Adrenal gland (tissue), 12 donors: ENCODE measurements around the gene JPT1. TPM values are rescaled to one million over a fixed set of nuclear protein-coding genes. Genes with fewer than 3 reads are reported as not detected.

Experiments
- DNase-seq, 7 donors: peaks; one replicate each; pipeline ENCODE4 v3.0.0-alpha.2; 2019 to 2020
- H3K27ac ChIP-seq, 5 donors: fragments of 200-600 bp; sonication (generic) in 4 of 5; 1 replicate in 3 of 5; 2 replicates in 2 of 5; pipeline versions ENCODE4 v1.5.1 to v1.8.0; 2016 to 2020; ENCODE audit warnings: mild to moderate bottlenecking in 1 of 5
- H3K27me3 ChIP-seq: fragments of 200-600 bp; 2 replicates; pipeline ENCODE4 v1.8.0; 2021
- H3K36me3 ChIP-seq, 2 donors: fragments of 200-600 bp; replicated peaks in 1 of 2; 1 replicate in 1 of 2; 2 replicates in 1 of 2; pipeline versions ENCODE4 v1.5.1 to v1.8.0; 2018 to 2022
- H3K4me1 ChIP-seq, 2 donors: fragments of 200-600 bp; replicated peaks in 1 of 2; 1 replicate in 1 of 2; 2 replicates in 1 of 2; pipeline versions ENCODE4 v1.5.1 to v1.8.0; 2018 to 2021
- H3K4me3 ChIP-seq, 4 donors: fragments of 200-600 bp; sonication (generic) in 3 of 4; one replicate each; pipeline ENCODE4 v1.5.1; 2016 to 2018
- H3K9me3 ChIP-seq, 3 donors: fragments of 200-600 bp; sonication (generic) in 1 of 3; replicated peaks in 1 of 3; 1 replicate in 2 of 3; 2 replicates in 1 of 3; pipeline versions ENCODE4 v1.5.1 to v1.8.0; 2016 to 2021
- POLR2A ChIP-seq, 2 donors: fragments of 450-650 bp; IDR thresholded peaks; one replicate each; pipeline ENCODE4 v1.6.1; 2017; ENCODE audit warnings: antibody characterized with exemption in 2 of 2, mild to moderate bottlenecking in 2 of 2, moderate library complexity in 1 of 2
- WGBS, 4 donors: extraction: QIAGEN DNeasy Blood & Tissue Kit in 2 of 4; methylation state at CpG; one replicate each; pipeline versions ENCODE4 v1.1.5 to v1.1.7; 2013 to 2017; 5-methylcytosine and 5-hydroxymethylcytosine counted together
- intact Hi-C, 2 donors: fragments of 100-400 bp; cut with DNase I; formaldehyde crosslinking; loops; one replicate each; pipeline versions ENCODE4 v1.14.1 to v1.15.0; 2022 to 2023
- polyA plus RNA-seq, 3 donors: library from polyadenylated mRNA; stranded (reverse); fragments of 200-250 nt in 2 of 3; fragments of 350-450 nt in 1 of 3; fragmentation: Illumina TruSeq in 1 of 3; extraction: RNeasy Lipid Tissue Mini Kit (QIAGEN cat#74804) in 1 of 3; gene quantifications; one replicate each; pipeline ENCODE4 v1.2.3, GENCODE V29; 2013 to 2014
- total RNA-seq, 9 donors: library from RNA; depleted of rRNA in 4 of 9; stranded (reverse); fragments of >200 nt in 4 of 9; fragments of 120-200 nt in 1 of 9; fragmentation: NEBNext Ultra II Directional in 1 of 9; extraction: Animal tissue kit (Norgen Biotek cat#: 25700) in 1 of 9; gene quantifications; one replicate each; pipeline versions ENCODE4 v1.1.0 to v1.2.4, GENCODE V29; 2013 to 2023
- TF ChIP-seq, protein P1 (sequence below), 6 experiments: fragments of 450-650 bp in 4 of 6; fragments of 200-600 bp in 2 of 6; sonication (generic) in 1 of 6; IDR thresholded peaks; 1 replicate in 5 of 6; 2 replicates in 1 of 6; pipeline versions ENCODE4 v1.5.1 to v1.8.0; 2016 to 2021; ENCODE audit warnings: antibody characterized with exemption in 6 of 6, mild to moderate bottlenecking in 2 of 6, moderate library complexity in 1 of 6
- donor health status: healthy with polysubstance abuse.
- donor health status: Bipolar disorder and iron deficiency.
- donor health status: DM: yes; HTN: yes; CAD: no.
- donor health status: DM: no; HTN: no; CAD: no.
- donor health status: DM: no; HTN: no; CAD: no.
- donor health status: DM: yes; HTN: yes; CAD: no.

The JPT1 gene
- total and polyA plus RNA-seq, 12 donors, result 34.2 to 232 (median 67.2) TPM

DNA sequence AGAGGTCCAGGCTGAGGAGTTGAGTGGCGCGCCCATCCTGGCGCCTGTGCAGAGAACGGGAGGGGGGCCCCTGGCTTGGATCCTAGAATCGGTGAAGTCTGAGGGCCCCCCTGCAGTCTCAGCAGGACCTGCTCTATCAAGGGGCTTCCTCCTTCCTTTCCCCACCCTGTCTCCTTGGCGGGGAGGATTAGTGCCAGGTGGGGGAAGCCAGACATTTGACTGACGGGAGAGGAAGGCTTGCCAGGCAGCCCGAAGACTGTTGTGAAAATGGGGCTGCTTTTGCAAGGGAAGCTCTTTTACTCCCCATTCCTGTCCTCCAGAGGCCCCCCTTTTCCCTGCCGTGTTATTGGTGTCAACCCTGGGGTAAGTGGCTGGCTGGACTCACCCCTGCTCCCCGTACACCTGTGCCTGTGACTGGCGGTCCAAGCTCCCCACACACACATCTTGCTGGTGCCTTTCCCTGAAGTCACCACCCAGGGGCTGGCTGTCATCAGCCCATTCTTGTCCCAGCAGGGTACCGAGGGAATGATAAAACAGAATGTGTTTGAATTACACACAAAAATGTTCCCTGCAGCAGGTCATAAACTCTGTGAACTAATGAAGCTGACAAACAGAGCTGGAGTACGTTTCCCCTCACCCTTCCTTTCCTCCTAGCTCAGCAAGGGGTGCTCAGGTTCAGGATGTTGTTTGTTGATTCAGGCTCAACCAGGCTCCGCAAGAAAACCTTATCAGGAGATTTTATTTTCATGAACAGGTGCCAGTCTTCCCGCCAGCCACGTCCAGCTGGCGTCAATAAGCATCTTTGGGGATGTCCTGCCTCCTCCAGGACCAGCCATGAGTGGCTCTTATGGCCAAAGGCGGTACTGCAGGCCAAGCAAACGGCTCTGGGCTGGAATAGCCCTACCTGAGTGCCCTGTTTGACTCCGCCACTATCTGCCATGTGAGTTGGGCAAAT, 48.9 kb downstream of the JPT1 start:
- TF ChIP-seq POLR2A (IDR thresholded peaks at IDR 0.05), result no peak
- TF ChIP-seq, protein P1, sequence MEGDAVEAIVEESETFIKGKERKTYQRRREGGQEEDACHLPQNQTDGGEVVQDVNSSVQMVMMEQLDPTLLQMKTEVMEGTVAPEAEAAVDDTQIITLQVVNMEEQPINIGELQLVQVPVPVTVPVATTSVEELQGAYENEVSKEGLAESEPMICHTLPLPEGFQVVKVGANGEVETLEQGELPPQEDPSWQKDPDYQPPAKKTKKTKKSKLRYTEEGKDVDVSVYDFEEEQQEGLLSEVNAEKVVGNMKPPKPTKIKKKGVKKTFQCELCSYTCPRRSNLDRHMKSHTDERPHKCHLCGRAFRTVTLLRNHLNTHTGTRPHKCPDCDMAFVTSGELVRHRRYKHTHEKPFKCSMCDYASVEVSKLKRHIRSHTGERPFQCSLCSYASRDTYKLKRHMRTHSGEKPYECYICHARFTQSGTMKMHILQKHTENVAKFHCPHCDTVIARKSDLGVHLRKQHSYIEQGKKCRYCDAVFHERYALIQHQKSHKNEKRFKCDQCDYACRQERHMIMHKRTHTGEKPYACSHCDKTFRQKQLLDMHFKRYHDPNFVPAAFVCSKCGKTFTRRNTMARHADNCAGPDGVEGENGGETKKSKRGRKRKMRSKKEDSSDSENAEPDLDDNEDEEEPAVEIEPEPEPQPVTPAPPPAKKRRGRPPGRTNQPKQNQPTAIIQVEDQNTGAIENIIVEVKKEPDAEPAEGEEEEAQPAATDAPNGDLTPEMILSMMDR (IDR thresholded peaks at IDR 0.05), result peak; percentile 67 to 84 (median 74)
- WGBS, 4 donors, result 50 to 60% (median 55%) methylated on average over 16 to 20 of the region's 20 CpGs
- Histone ChIP-seq H3K27me3 (no peaks in the 10 kb centered on the region), H3K4me1 (peaks cover 0 to 8% of the 10 kb centered on the region in 2 donors), H3K9me3 (no peaks in the 10 kb centered on the region), H3K27ac (no peak overlapping the region), H3K4me3 (no peak overlapping the region), H3K36me3 (no peaks in the 10 kb centered on the region)
- intact Hi-C loops, result loop anchor here (5.0 to 10.0 kb wide), 3 partner anchors 43 to 141 kb away; no protein-coding TSS in a partner anchor
- peak in 6 of 7 donors; percentile 50 to 81 (median 70) for DNase-seq

DNA sequence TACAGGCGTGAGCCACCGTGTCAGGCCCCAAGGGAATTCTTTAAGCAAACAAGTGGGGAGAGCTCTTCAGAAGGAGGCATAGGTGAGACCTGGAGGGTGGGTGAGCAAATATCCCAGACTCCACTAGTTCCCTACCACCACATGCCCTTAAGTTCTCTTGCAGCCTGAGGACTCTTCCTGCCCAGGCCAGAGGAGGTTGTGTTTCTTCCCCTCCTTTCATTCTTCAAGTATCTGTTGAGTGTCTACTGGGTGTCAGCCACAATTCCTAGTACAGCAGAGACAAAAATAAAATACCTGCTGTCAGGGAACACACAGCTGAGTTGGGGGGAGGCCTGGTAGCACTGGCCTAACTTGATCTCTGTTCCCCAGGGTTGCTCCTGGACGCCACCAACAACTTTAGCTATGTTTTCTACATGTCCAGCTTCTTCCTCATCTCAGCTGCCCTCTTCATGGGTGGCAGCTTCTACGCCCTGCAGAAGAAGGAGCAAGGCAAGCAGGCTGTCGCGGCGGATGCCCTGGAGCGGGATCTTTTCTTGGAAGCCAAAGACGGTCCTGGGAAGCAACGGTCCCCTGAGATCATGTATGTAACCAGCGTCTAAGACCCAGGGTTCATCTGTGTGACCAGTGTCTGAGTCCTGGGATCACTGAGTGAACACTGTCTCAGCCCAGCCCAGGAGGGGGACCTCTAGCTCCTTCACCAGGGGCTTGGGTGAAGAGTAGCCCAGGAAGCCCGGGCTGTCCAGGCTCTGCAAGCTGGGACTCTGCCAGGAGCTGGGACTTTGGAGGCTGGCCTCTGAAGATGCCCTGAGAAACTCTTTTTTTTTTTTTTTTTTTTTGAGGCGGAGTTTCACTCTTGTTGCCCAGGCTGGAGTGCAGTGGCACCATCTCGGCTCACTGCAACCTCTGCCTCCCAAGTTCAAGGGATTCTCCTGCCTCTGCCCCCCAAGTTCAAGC, 50.4 kb downstream of the JPT1 start:
- 85 to 88% (median 87%) methylated on average over 11 to 14 of the region's 14 CpGs for WGBS, 4 donors
- TF ChIP-seq, protein P1 (IDR thresholded peaks at IDR 0.05), result no peak
- no peak for TF ChIP-seq POLR2A (IDR thresholded peaks at IDR 0.05)
- Histone ChIP-seq H3K36me3 (no peaks in the 10 kb centered on the region), H3K27me3 (no peaks in the 10 kb centered on the region), H3K27ac (no peak overlapping the region), H3K4me3 (no peak overlapping the region), H3K4me1 (peaks cover 0 to under 1% of the 10 kb centered on the region in 2 donors), H3K9me3 (no peaks in the 10 kb centered on the region)
- no peak for DNase-seq
- intact Hi-C loops, result loop anchor here (10.0 kb wide), 2 partner anchors 49 to 139 kb away; no protein-coding TSS in a partner anchor

DNA sequence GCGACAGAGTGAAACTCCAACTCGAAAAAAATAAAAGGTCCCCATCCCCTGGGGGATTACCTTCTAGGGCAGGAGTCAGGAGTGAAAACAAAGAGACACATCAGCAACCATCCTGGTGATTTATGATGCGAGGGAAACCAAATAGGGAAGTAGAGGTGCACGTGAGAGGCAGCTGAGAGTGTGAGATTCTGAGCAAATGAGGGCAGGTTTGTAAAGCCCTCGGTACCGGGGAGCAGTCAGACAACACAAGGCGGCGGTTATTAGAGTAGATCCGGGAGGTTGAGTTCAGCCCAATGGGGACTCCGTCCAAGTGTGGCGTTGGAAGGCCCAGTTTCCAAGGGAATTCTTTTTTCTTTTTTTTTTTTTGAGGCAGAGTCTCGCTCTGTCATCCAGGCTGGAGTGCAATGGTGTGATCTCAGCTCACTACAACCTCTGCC, 51.9 kb downstream of the JPT1 start:
- intact Hi-C loops, result loop anchor here (10.0 kb wide), 2 partner anchors 48 to 138 kb away; no protein-coding TSS in a partner anchor
- 52 to 71% (median 61%) methylated on average over 12 of the region's 12 CpGs for WGBS, 4 donors
- Histone ChIP-seq H3K36me3 (no peaks in the 10 kb centered on the region), H3K9me3 (no peaks in the 10 kb centered on the region), H3K27ac (no peak overlapping the region), H3K27me3 (no peaks in the 10 kb centered on the region), H3K4me1 (no peaks in the 10 kb centered on the region), H3K4me3 (no peak overlapping the region)
- DNase-seq, result no peak
- TF ChIP-seq POLR2A (IDR thresholded peaks at IDR 0.05), result no peak
- TF ChIP-seq, protein P1 (IDR thresholded peaks at IDR 0.05), result no peak
